H54 (cell line): ENCODE results near the gene NRXN3.

Experiments
- DNase-seq: peaks from one replicate; pipeline ENCODE4 v3.0.0; 2011; ENCODE audit warnings: low spot score, mixed read lengths; ENCODE audit not compliant: insufficient read length
- FAIRE-seq: peaks from 3 replicates; lab custom pipeline; 2011; peaks lifted over from hg19 to GRCh38; lab: Jason Lieb, UNC
- POLR2A ChIP-seq: IDR thresholded peaks from 2 replicates; pipeline ENCODE4 v1.6.1; 2011; ENCODE audit warnings: low read depth, mild to moderate bottlenecking, low read length

NRXN3 gene

GRCh38 chr14:79705126-79705894 is 1535.1 kb downstream of the NRXN3 start:
- DNase-seq (no peak), FAIRE-seq (no peak)
- no peak for TF ChIP-seq POLR2A

GRCh38 chr14:79706382-79706781 is 1536.2 kb downstream of the NRXN3 start:
- FAIRE-seq (no peak), DNase-seq (no peak)
- TF ChIP-seq POLR2A: no peak

DNA sequence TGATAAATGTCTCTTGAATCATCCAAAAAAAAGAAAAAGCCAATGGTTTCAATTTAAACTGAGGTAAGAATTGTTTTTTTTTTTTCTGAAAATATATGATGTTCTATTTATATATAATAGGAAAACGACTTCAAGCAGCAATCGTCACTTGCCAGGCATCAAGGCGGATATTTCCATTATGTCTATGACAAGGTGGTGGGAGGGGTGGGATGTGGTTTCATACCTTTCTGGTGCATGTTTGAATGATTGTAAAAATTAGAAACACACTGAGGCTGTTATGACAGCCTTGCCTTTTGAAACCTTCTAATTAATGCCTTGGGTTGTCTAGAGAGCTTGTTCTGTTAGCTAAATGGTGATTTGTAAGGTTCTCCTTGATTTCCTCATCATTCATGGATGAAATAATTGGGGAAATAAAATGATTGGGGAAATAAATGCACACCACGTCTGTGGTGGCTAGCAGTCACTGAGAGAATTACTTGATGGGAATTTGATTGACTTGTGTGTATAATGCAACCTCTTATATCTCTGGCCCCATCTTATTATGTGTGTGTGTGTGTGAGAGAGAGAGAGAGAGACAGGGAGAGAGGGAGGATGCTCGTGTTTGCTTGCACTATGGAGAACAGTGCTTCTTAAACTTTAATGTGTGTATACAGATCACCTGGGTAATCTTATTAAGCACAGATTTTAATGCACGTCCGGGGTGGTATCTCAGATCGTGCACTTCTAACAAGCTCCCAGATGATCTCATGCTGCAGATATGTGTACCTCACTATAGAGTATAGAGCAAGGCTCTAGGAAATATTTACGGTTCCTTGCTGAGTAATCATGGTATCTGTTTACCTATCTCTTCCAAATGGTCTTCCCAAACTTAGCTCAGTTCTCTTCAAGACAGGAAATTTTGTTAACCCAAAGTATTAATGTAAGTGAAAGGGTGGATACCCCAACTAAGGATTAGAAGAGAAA is 1538.5 kb downstream of the NRXN3 start:
- no peak for DNase-seq
- FAIRE-seq: no peak
- no peak for TF ChIP-seq POLR2A

GRCh38 chr14:79709573-79709972 is 1539.4 kb downstream of the NRXN3 start:
- TF ChIP-seq POLR2A: no peak
- FAIRE-seq: no peak
- no peak for DNase-seq

GRCh38 chr14:79712302-79712950 is 1542.3 kb downstream of the NRXN3 start:
- FAIRE-seq (no peak), DNase-seq (no peak)
- no peak for TF ChIP-seq POLR2A

DNA sequence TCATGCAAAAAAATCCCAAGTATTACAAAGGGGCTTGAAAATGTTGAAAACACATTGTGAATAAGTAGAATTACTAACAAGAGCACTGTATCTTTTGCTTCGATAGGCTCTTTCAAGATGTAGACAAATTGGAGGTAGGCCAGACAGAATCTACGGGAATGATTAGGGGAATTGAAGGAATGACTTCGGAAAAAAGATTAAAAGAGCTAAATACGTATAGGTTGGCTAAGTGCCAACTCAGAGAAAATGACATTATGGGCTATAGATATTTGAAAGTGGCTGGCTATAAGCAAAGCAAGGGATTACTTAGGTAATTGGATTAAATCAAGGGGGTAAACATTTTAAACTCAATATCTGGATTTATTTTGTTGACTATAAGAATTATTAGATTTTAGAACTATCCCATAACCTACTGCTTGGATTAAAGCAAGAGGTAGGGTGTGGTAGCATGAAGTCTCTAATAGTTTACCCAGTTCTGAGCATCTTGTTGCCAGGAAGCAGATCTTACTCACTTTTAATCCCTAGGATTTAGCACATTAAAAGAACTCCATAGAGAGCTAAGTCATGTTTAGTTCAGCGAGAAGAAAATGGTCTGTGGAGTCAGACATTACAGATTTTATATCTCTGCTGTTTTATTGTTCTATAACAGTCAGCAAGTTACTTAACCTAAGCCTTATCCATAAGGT is 1551.4 kb downstream of the NRXN3 start:
- FAIRE-seq (no peak), DNase-seq (no peak)
- no peak for TF ChIP-seq POLR2A

DNA sequence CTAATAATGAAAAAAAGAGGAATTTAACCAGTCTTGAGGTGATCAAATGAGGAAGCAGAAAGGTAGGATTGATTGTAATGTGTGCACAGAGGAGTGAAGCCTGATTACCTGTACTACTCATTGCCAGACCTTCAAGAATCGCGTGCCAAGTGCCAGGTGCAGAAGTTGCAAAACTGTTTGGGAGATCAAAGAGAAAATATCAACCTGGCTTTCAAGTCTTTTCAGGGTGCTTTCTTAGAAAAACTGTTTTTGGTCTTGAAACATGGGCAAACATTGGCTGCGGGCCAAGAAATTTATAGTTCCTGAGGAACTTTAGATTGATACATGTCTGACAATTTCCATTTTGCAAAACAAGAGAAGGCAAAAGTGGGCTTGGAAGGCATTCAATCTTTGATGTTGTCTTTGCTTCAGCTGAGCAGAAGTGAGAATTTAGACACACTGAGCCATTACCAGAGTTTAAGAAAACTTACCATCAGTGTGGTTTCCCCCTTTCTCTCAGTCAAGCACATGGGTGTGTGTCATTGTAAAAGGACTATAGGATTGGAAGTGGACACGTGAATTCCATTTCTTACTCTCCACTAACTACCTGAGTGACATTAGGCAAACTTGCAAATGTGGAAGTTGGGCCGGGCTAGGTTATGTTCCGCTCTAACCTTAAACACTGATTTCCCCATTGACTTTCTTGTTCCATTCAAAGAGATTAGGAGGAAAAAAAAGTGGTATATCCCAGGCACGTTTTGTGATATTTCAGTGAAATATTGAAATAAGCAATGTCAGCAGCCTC is 1555.0 kb downstream of the NRXN3 start:
- FAIRE-seq (no peak), DNase-seq (no peak)
- no peak for TF ChIP-seq POLR2A

DNA sequence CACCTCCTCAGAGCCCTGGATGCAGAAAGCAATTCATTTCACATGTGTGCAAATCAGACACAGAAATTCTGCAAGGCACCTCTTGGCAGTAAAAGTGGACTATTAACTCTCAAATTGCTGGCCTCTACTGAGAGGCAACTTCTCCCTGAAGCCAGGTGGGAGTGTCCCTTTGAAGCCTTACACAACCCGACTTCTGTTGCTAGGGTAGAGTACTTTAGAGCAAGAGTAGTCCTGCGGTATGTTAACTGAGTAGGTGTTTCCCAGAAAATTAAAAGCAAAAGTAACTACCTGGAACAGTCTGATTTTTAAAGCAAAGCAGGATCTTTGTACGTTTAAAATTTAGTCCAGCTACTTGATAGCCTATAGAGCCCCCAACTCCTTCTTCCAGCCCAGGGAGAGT is 1557.7 kb downstream of the NRXN3 start:
- no peak for DNase-seq
- no peak for FAIRE-seq
- no peak for TF ChIP-seq POLR2A

DNA sequence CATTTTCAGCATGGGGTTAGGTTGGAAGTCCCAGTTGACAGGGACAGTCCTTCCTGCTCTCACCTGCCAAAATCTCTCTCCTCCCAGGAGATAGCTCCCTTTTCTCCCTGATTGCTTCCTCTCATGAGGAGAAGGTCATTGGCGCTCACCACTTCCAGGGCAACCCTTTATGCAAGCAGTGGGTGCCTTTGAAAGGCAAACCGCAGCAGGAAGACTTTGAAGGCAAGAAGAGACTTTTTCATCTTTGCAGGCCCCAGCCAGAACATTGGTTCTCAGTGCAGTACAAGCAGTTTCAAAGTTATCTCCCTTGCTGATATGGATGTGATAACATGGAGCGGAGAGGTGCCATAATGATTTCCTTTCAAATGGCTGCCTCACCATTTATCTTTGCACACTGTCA is 1558.2 kb downstream of the NRXN3 start:
- no peak for TF ChIP-seq POLR2A
- no peak for DNase-seq

DNA sequence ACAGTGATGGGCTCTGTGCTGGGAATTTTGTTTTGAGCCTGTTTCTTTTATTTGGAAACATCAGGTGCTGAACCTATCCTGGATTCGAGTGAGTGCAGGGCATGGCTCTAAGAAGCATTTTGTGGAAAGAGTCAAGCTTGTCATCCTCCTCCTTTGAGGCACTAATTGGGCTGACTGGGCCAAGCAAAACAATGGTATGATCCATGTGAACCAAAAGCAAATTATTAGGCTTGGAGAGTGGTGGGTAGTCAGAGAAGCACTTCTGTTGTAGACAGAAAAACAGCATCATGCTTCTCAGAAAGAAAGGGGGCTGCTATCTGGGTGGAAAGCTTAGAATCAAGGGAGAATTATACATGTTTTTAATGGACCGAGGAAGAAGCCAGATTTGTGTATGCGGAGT is 1559.6 kb downstream of the NRXN3 start:
- FAIRE-seq (no peak), DNase-seq (no peak)
- TF ChIP-seq POLR2A: no peak

More for the DNA sequence above, 1558.2 kb downstream of the NRXN3 start:
- no peak for FAIRE-seq

DNA sequence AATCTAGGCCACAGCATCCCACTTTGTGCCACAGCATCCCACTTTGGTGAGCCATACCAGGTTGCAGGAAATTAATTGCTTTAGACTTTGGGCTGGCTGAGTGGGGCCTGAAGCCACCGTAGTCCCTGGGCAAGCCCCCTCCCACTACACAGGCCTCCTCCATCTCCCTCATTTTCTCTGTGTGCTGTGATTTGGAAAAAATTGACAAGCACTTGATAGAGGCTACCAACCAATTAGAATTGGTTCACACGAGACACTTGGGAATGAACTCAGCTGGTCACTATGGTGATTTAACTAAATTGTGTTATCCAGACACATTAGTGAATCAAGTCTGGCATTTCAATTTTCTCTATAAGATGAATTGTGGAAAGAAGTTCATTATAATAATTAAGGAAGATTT is 1560.0 kb downstream of the NRXN3 start:
- no peak for DNase-seq
- no peak for FAIRE-seq
- no peak for TF ChIP-seq POLR2A

DNA sequence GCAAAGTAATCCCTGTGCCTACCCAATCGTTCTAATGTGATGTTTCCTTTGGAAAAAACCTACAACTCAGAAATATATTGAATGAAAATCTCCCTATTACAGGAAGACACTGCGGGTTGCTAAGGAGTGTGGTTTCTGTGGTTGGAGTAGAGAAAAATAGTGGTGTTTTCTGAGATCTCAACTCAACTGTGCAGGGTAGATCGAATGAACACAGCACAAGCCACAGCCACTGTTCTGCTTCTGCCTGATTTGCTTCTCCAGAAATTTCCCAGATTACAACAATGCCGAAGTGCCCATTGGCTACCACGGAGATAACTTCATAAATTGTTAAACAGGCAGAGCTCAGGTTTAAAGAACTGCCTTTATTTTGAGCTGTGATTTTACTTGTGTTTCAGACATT is 1560.8 kb downstream of the NRXN3 start:
- no peak for DNase-seq
- TF ChIP-seq POLR2A: no peak

DNA sequence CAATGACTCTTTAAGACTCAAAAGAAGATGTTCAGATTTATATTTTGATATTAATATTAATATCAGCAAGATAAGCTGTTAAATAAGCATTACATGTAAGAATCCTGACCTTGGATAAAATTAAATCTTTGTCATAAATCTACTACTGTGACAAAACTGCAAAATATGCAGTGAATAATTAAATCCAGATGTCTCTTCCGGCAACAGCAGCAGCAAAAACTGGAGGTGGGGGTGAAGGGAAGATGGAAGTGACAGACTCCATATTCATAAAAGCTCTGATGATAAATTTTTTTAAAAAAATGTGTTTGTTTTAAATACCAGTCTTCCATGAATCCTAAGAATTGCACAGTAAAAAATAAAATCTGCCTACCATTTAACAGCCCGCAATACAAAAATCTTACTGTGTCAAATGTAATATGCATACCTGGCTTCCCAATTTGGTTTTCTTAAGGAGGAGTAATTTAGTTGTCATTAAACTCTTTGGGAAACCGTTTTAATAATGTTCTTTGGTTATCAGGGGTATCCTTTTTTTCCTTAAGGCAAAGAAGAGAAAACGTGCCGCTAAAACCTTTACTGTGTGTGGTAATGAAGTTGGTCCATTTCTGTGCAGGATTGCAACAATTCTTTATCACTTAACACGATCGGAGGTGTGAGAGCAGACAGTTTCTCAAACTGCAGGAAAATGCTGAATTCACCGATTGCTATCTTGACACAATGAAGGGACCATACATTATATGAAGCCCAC is 1562.9 kb downstream of the NRXN3 start:
- no peak for TF ChIP-seq POLR2A
- DNase-seq (no peak), FAIRE-seq (no peak)

More for the DNA sequence above, 1560.8 kb downstream of the NRXN3 start:
- no peak for FAIRE-seq
